Esophagus muscularis mucosa (tissue), 3 donors: ENCODE measurements around the gene RABEP1.

Source experiments
- POLR2A ChIP-seq: fragments of 450-650 bp; IDR thresholded peaks from one replicate; pipeline ENCODE4 v1.6.1; 2017; ENCODE audit warnings: antibody characterized with exemption, moderate library complexity, mild to moderate bottlenecking, low read depth
- POLR2AphosphoS5 ChIP-seq, 2 donors: sonication (generic); formaldehyde crosslinking; IDR thresholded peaks; one replicate each; pipeline ENCODE4 v1.6.1; 2017; ENCODE audit warnings: antibody characterized with exemption in 2 of 2
- TF ChIP-seq, protein P1 (sequence below), 3 experiments: fragments of 200-600 bp in 2 of 3; fragments of 450-650 bp in 1 of 3; sonication (generic) in 2 of 3; IDR thresholded peaks; one replicate each; pipeline ENCODE4 v1.5.1; 2017 to 2019; ENCODE audit warnings: antibody characterized with exemption in 3 of 3, mild to moderate bottlenecking in 2 of 3, moderate library complexity in 1 of 3

DNA sequence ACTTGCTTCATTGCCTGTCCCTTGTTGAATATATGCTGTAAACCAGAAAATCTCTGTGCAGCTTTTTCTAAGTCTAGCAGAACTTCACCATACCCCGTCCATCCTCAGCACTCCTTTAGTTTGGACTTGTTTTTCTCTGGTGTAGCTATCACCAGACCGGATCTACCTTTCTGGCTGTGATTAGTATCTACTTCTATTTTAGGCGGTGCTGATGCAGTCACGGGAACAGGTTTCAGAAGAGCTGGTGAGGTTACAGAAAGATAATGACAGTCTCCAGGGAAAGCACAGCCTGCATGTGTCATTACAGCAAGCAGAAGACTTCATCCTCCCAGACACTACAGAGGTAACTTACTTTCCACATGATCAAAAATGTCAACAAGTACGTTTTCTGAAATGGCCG, 91.0 kb downstream of the RABEP1 start:
- TF ChIP-seq POLR2AphosphoS5 (IDR thresholded peaks at IDR 0.05) (no peak), POLR2A (no peak)
- TF ChIP-seq, protein P1, sequence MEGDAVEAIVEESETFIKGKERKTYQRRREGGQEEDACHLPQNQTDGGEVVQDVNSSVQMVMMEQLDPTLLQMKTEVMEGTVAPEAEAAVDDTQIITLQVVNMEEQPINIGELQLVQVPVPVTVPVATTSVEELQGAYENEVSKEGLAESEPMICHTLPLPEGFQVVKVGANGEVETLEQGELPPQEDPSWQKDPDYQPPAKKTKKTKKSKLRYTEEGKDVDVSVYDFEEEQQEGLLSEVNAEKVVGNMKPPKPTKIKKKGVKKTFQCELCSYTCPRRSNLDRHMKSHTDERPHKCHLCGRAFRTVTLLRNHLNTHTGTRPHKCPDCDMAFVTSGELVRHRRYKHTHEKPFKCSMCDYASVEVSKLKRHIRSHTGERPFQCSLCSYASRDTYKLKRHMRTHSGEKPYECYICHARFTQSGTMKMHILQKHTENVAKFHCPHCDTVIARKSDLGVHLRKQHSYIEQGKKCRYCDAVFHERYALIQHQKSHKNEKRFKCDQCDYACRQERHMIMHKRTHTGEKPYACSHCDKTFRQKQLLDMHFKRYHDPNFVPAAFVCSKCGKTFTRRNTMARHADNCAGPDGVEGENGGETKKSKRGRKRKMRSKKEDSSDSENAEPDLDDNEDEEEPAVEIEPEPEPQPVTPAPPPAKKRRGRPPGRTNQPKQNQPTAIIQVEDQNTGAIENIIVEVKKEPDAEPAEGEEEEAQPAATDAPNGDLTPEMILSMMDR (IDR thresholded peaks at IDR 0.05), result no peak
